Endometrial microvascular endothelial cells (primary cell): ENCODE results near the gene PPM1G. TPM values are rescaled to one million over a fixed set of nuclear protein-coding genes. Genes with fewer than 3 reads are reported as not detected.

Experiments
- in situ Hi-C: cut with HindIII; loops from 2 replicates; pipeline ENCODE4 v1.10.0; 2017; ENCODE audit warnings: low sequenced_read_pairs, low pct_unique_long_range_greater_than_20kb; ENCODE audit errors: inconsistent ontology term
- total RNA-seq: library from RNA; depleted of rRNA; stranded (reverse); fragments of >200 nt; gene quantifications from one replicate; pipeline ENCODE4 v1.2.3, GENCODE V29; 2015; ENCODE audit errors: inconsistent ontology term

Gene PPM1G
- total RNA-seq, 1 donor from 2014 or later, result 156 TPM

DNA sequence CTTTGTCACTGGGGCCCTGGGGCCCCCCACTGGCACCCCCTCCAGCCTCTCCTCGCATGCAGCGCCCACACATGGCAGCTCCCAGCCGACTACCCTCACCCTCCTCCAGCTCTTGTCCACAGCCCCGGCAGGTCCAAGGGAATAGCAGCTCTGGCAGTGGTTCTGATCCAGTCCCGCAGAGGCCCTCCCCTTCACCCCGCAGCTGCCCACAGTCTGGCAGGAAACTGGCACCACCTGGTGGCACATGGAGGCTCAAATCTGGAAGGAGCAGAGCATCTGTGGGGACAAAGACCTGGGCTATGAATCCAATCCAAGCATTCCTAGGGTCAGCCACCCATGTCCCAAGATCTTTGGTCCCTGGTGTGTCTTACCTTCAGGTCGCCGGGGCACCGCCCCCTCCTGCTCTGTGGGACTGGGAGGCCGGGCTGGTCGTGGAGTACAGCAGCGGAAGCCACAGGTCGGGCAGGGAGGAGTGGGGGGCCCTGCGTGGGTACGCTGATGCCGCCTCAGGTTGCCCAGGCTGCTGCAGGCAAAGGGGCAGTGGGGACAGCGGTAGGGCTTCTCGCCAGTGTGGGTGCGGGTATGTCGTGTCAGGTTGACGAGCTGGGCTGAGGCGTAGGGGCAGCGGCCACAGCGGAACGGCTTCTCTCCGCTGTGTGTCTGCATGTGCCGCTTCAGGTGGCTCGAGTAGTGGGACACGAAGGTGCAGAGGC, 31.1 kb downstream of the PPM1G start:
- in situ Hi-C loops, result no loop called here

DNA sequence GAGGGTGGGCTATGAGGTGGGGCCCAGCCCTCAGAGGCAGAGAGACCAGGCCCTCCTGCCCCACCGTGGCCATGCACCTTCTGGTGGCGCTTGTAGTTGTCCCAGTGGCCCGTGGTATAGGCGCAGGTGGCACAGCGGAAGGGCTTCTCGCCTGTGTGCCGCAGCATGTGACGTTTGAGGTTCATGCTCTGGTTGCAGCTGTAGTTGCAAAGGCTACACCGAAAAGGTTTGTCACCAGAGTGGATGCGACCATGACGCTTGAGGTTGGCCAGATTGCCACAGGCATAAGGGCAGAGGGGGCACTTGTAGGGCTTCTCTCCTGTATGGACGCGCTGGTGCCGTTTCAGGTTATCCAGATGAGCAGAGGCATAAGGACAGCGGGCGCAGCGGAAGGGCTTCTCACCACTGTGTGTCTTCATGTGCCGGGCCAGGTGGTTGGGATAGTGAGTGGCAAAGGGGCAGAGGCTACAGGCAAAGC, 31.7 kb downstream of the PPM1G start:
- in situ Hi-C loops, result no loop called here

DNA sequence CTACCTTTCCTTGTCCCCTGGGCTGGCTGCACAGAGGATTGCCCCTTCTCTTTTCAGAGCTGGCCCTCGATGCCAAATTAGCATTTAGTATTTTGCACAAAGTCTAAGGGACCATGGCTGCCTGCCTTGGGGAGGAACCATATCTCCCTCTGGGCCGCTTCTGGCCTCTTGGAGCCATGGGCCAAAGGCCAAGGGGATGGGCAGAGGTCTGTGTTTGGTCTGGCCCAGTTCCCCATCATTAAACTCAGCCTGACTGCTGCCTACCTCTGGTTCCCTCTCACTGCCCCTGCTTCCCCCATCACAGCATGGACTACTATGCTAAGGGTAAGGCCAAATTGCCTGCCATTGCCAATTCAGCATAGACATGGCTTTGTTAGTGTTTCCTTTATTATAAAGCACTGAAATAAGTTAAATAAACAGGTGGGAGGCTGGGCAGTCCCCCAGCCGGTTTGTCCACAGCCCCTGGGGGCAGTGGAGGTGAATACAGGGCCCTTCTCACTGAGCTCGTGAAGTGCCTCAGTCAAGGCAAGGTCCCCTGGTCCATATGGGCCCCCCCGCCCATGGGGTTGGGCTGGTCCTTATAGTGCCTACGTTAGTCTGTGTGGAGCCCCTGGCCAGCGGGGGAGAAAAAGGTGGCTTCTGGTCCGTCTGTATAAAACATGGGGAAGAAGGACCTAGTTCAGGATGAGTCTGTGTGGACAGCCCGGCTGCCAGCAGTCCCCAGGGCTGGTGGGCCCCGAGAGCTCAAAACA, 32.3 kb downstream of the PPM1G start:
- in situ Hi-C loops, result no loop called here

DNA sequence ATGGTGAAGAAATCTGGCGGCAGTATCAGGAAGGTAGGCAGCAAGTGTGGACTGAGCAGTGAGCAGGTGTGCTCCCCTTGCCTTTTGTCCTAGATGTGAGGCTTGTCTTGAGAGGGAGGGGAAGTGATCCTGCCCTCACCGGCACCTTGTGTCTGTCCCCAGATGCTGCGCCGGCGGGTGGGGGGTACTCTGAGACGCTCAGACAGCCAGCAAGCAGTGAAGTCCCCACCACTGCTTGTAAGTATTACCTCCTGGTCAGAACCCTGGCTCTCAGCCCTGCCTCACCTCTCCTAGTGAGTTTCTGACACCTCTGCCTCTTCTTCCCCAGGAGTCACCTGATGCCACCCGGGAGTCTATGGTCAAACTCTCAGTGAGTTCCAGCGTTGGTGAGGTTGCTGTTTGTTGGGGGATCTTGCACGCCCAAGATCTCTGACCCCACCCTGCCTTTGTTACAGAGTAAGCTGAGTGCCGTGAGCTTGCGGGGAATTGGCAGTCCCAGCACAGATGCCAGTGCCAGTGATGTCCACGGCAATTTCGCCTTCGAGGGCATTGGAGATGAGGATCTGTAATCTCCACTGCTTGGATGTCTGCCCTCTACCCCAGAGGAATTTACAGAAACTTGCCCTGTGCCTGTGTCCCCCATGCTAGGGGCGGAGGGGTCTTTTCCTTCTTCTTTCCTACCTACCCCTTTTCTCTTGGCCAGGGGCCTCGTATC, 33.1 kb downstream of the PPM1G start:
- in situ Hi-C loops, result no loop called here

DNA sequence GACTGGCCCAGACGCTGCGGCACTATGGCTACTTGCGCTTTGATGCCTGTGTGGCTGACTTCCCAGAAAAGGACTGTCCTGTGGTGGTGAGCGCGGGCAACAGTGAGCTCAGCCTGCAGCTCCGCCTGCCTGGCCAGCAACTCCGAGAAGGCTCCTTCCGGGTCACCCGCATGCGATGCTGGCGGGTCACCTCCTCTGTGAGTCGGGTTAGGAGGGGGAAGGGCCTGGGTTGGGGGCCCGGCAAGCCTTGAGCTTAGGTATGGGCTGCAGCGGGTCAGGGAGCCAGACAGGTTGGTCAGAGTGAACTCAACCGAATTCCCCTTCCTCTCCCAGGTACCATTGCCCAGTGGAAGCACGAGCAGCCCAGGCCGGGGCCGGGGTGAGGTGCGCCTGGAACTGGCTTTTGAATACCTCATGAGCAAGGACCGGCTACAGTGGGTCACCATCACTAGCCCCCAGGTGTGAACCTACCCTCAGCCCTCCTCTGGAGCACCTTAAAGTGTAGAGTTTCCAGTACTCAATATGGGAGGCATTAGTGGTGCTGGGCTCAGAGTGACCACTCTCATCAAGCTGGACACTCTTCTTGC, 33.8 kb downstream of the PPM1G start:
- in situ Hi-C loops, result no loop called here

DNA sequence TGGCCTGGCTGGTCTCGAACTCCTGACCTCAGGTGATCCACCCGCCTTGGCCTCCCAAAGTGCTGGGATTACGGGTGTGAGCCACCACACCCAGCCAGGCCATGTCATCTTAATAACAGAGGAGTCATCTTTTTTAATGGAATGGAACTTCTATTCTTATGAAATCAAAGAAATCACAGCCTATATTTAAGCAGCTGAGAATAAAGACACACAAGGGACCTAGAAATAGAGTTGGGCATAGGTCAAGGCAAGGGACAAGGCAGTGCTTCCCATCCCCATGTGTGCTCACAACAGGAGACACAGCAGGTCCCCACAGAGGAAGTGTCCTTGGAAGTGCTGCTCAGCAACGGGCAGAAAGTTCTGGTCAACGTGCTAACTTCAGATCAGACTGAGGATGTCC, 35.8 kb downstream of the PPM1G start:
- in situ Hi-C loops, result no loop called here

DNA sequence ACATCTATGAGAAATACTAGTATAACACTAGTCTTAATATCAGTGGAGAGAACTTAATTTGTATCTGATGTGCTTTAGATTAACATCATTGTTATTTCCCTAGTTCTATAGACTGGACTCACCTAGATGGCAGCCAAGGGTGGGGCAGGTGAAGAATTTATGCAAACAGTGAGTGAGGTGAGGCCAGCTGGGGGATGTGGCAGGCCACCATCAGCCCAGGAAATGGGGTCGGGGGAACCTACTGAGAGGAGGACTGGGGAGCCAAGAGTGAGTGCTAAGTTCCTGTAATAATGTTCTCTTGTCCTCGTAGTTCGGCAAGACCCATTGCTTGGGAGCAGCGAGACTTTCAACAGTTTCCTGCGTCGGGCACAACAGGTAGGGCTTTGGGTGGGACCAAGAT, 36.5 kb downstream of the PPM1G start:
- in situ Hi-C loops, result no loop called here

DNA sequence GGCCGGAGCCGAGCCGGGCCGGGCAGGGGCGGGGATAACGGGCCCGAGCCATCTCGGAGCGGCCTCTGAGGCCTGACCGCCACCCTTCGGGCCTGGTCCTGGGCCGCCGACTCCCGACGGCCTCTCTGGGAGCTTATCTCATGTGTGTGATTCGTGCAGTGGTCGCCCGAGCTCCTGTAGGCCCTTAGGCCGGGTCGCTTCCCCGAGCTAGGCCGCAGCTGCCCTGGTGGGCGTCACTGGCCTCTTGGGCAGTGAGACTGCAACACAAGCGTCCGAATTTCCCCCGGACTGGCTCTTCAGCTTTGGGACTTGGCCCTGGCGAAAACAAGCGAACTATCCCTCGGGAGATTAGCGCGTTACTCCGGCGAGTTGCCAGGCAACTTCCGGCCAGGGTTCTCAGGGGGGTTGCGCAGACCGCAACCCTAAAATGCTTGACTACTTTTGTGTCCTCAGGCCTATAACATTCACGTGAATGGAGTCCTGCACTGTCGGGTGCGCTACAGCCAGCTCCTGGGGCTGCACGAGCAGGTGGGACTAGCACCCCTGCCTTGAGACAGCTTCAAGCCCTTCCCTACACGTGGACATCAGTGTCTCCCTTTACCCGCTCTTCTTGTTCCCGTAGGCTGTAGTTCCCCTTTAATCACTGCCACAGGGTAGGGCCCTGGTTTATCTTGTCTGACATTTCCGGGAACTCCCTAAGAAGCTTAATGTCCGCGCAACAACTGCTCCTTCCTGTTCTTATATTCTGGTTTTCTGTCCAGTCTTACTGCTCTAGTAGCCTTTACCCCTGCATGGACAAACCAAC, 38.4 kb downstream of the PPM1G start:
- in situ Hi-C loops, result no loop called here

DNA sequence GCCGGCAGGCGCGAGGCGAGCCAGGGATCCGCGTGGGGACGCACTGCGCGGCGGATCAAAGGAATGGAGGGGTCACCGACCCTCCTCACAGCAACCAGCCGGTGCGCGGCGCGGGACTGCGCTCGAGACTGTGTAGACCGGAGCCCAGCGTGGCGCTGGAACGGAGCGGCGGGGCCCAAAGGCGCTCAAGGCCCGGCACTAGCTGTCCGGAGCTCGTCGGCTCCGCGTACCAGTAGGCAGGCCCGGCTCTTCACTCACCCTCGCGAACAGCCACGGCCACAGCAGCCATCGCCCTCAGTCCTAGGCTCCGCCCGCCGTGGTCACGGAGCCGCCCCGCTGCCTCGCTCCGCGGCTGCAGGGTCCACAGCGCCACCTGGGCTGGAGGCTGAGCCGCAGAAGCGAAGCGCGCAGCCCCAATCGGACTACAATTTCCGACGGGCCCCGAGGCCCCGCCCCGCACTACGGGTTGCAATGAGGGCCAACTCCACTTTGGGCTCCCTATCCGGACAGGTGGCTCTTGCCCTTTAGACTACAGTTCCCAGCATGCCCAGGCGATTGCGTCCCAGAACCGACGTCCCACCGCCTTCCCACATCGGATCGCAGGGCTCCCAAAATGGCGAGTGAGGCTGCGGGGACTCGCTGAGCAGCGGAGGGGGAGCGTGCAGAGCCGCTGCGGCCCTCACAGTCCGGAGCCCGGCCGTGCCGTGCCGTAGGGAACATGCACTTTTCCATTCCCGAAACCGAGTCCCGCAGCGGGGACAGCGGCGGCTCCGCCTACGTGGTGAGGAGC, 39.2 kb downstream of the PPM1G start, which contains the start of the genes EIF2B4 and SNX17:
EIF2B4 (minus strand) TSS at position 313 of the 790 bp plus-strand sequence; CDS start at position 289, 24 bp downstream.
SNX17 (plus strand) TSS at position 591 of the 790 bp plus-strand sequence; CDS start at position 719, 128 bp downstream.
- in situ Hi-C loops, result no loop called here

DNA sequence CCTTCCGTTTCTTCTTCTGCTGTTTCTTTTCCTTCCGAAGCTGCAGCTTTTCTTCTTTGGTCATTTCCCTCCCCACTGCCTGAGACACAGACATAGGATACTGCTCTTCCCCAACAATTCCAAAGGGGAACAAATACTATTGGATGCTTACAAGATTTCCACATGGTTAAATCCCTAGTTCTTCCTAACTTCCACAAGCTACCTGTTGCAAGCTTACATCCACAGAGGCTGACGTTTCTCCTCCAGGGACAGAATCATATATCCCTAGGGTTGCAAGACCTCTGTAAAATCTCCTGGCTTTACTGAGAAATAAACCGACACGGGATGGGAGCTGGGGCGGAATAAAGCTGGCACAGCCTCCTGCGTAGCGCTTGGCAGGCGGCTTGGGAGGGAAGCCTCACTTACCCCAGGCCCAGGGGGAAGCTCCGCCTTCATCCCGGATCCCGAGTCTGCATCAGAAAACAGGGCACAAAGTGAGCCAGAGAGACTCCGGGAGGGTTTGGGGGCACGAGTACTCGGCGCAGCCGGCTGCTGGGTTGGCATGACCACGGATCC, 39.8 kb downstream of the PPM1G start:
- in situ Hi-C loops, result no loop called here

DNA sequence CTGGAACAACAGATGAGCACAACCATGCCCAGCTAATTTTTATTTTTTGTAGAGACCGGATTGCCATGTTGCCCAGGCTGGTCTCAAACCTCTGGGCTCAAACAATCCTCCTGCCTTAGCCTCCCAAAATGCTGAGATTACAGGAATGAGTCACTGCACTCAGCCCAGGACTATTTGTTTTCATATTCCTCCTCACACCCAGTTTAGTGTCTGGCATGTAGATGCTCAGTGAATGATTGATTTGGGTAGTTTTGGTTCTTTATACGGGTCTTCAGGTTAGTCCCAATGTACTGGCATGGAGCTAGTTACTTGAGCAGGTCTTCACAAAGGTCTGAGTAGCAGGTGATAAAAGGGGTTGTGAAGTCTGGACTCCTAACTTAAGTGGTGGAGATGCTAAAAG, 45.5 kb downstream of the PPM1G start:
- in situ Hi-C loops, result no loop called here

DNA sequence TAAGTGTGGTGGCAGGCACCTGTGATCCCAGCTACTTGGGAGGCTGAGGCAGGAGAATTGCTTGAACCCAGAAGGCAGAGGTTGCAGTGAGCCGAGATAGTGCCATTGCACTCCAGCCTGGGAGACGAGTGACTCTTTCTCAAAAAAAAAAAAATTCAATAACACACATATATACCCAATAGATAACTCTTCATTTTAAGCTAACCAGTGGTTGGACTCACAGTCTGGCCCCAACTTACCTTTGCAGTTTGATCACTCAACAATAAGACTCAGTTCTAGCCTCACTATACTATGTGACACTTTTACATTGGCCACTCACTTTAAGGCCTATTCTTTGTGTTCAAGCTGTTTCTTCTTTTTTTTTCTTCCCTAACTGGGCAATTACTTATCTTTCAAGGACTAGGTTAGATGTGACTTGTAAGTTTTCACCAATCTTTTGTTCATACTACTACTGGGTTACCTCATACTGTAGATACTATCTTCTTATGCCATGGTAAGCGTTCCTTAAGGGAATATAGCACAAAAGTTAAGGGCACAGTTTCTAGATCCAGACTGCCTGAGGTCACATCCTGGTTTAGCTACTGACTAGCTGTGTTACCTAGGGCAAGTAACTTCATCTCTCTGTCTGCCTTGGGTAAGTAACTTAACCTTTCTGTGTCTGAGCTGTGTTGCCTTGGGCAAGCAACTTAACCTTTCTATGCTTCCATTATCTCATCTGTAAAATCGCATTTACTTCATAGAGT, 46.5 kb downstream of the PPM1G start:
- in situ Hi-C loops, result no loop called here

DNA sequence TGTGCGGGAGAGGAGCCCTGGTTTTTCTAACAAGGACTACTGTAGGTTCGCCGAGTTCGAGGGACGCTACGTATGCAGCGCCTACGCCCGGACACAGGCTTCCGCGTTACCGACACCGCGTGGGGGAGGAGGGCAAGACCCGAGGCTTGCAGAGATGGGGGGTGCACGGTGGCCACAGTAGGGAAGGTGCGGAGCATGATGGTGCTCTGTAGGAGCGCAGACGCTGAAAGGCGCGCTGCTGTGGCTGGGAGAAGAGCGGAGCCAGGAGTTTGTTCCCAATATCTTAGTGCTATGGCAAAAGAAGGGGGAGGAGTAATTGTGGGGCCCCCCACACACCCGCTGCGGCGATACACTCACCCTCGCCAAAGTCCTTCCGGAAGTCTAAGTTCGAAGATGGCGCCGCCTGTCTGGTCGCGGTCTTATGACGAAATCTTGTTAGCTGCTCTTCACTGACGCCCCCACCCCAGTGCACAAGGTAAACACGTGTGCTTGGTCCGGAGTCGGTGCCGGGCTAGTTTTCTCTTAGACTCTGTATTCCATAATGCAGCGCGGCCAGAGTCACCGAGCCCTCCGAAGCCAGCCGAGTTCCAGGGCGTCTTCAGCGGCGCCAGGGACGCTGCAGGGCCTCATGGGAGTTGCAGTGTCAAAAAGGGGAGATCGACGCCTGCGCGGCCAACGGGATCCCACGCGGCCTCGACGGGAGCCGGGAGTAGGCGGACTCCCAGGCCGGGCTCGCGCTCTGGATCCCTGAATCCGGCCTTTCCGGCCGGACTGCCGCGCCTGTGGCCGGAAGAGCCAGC, 52.8 kb downstream of the PPM1G start, which contains the start of gene GTF3C2:
GTF3C2 (minus strand) TSS at position 383 of the 800 bp plus-strand sequence. CDS start 13,210 bp downstream, outside the sequence.
- in situ Hi-C loops, result no loop called here

DNA sequence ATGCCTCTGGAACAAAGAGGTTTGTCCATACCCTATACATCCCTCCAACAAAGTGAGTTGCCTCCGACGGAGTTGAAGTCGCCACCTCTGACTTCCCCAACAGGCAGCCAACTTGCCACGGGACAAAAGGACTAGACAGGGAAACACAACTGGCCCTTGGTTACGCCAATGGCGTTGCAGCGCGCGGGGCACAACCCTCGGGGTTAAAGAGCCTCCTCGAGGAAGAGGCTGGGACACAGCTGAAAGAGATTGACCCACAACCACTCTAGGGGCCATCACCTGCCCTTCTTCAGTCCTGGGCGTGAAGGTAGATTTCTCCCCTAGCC, 53.4 kb downstream of the PPM1G start:
- in situ Hi-C loops, result no loop called here

DNA sequence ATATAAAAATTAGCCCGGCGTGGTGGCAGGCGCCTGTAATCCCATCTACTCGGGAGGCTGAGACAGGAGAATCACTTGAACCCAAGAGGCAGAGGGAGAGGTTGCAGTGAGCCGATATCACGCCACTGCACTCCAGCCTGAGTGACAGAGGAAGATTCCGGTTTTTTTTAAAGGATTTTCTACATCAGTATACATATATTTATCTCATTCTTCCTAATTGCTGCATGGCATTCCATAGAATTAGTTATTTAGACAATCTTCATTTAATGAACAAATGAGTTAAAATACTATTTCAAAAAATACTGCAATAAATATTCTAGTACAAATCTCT, 54.8 kb downstream of the PPM1G start:
- in situ Hi-C loops, result no loop called here
